CD4-positive, alpha-beta T cell (primary cell): ENCODE data around the gene ARHGAP25. TPM values are rescaled to one million over a fixed set of nuclear protein-coding genes. Genes with fewer than 3 reads are reported as not detected.
A peak's percentile ranks its signal among the peaks of the same experiment; 100 is the strongest.

Source experiments
- ATAC-seq: fragments of 200-7000 bp; cut with Tn5 transposase; one replicate; pipeline ENCODE4 v1.10.0; 2022; ENCODE audit warnings: mild to moderate bottlenecking; ENCODE audit not compliant: poor library complexity
- CTCF ChIA-PET: fragments of 350-600 bp; sonication (Branson Sonifier 250); formaldehyde crosslinking; loops from one replicate; lab custom pipeline; 2021; ENCODE audit warnings: antibody characterized with exemption, inconsistent platforms; lab: Charles Lee
- POLR2A ChIA-PET: fragments of 350-600 bp; sonication (Branson Sonifier 250); formaldehyde crosslinking; loops from one replicate; lab custom pipeline; 2021; ENCODE audit warnings: antibody characterized with exemption, inconsistent platforms; lab: Charles Lee
- DNase-seq, 14 experiments: peaks; one replicate each; pipeline ENCODE4 v3.0.0-alpha.2; 2013 to 2020; ENCODE audit warnings: mixed read lengths in 2 of 14
- H3K27ac ChIP-seq, 2 donors: one replicate each; pipeline versions ENCODE4 v1.5.1 to v1.7.0; 2013; ENCODE audit warnings: low read length in 2 of 2, low read depth in 1 of 2, mild to moderate bottlenecking in 1 of 2
- H3K27me3 ChIP-seq, 2 experiments: 1 replicate in 1 of 2; 2 replicates in 1 of 2; pipeline versions ENCODE4 v1.6.1 to v1.7.0; 2013; ENCODE audit warnings: low read length in 2 of 2, control low read depth in 1 of 2, mild to moderate bottlenecking in 1 of 2, moderate library complexity in 1 of 2; ENCODE audit not compliant: insufficient read depth in 2 of 2, control insufficient read depth in 1 of 2
- H3K36me3 ChIP-seq: one replicate; pipeline ENCODE4 v1.6.1; 2013; ENCODE audit warnings: low read length, control low read depth; ENCODE audit not compliant: insufficient read depth
- H3K4me1 ChIP-seq: one replicate; pipeline ENCODE4 v1.6.1; 2013; ENCODE audit warnings: low read length, control low read depth; ENCODE audit not compliant: insufficient read depth
- H3K4me3 ChIP-seq: one replicate; pipeline ENCODE4 v1.5.1; 2013; ENCODE audit warnings: mild to moderate bottlenecking, low read length, moderate library complexity
- H3K9me3 ChIP-seq, 2 experiments: 1 replicate in 1 of 2; 2 replicates in 1 of 2; pipeline versions ENCODE4 v1.6.1 to v1.7.0; 2013; ENCODE audit warnings: low read length in 2 of 2, mild to moderate bottlenecking in 2 of 2, control low read depth in 1 of 2, moderate library complexity in 1 of 2; ENCODE audit not compliant: control insufficient read depth in 1 of 2, insufficient read depth in 1 of 2
- H3K27ac Mint-ChIP-seq: one replicate; pipeline ENCODE4 v1.8.0; 2020; ENCODE audit warnings: mixed read lengths
- H3K27me3 Mint-ChIP-seq: one replicate; pipeline ENCODE4 v1.8.0; 2021; ENCODE audit warnings: mixed read lengths
- H3K36me3 Mint-ChIP-seq: one replicate; pipeline ENCODE4 v1.8.0; 2021; ENCODE audit warnings: low read depth, mixed read lengths
- H3K4me1 Mint-ChIP-seq: one replicate; pipeline ENCODE4 v1.8.0; 2021; ENCODE audit warnings: low read depth, mixed read lengths
- H3K4me3 Mint-ChIP-seq: one replicate; pipeline ENCODE4 v1.8.0; 2020; ENCODE audit warnings: mild to moderate bottlenecking, mixed read lengths
- H3K9me3 Mint-ChIP-seq: one replicate; pipeline ENCODE4 v1.8.0; 2020; ENCODE audit warnings: mixed read lengths
- CTCF ChIP-seq: fragments of 200-600 bp; IDR thresholded peaks from one replicate; pipeline ENCODE4 v1.8.0; 2022; ENCODE audit warnings: antibody characterized with exemption, mild to moderate bottlenecking
- intact Hi-C, 2 experiments: fragments of 100-400 bp; cut with DNase I in 1 of 2; cut with micrococcal nuclease in 1 of 2; formaldehyde crosslinking; loops; one replicate each; pipeline versions ENCODE4 v1.15.1 to v1.9.0; 2023 to 2025; cut with DNase I, micrococcal nuclease
- total RNA-seq, 174 experiments: library from RNA in 2 of 174; stranded (reverse) in 2 of 174; gene quantifications; one replicate each; pipeline ENCODE4 v1.2.3 and lab custom pipeline; 2021 to 2026

Gene ARHGAP25
- total RNA-seq, 2 experiments from 2014 or later = 39.3 to 41.8 TPM

DNA sequence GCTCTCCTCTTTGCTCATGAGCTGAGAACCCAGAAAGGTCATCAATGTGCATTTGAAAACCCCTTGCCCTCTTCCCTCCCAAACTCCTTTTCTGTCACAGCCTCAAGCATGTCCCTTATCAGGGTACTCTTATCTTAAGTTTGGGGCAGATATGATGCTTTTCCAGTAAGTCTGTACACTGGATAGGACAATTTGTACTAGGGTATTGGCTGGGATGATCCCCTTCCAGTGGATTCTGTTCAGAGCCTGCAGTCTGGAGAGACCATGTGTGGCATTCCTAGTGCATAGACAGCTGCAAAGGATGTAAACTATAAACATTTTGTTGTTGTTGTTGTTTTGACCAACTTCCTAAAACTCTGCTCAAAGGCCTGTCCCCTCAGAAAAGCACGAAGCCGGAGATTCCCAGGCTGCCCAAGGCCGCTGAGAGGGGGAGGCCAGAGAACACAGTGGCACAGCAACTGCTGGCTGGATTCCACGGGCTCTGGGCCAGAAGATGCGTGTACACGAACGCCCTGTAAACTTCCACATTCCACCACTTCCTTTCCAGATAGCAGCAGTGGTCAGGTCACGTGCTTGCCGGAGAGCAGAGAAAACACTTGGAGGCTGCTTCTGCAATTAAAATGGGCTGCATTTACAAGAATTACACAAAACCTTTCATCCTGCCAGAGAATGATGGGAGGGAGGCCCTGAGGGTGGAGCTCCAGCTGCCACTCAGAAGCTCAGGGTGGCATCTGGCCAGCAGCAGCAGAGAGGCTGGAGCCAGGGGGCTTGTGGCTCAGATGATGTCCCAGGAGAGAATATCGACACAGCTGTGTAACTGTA lies 94.5 kb downstream of the ARHGAP25 start:
- CTCF ChIA-PET = interaction anchor here (0.9 to 1.8 kb wide), 5 partner anchors 9 to 366 kb away, joined by 3 to 8 read pairs (median 4); partner anchors contain the start of gene ARHGAP25
- Histone ChIP-seq H3K4me1 (peaks cover 44% of the 10 kb centered on the region), H3K4me3 (no peak overlapping the region), H3K9me3 (no peaks in the 10 kb centered on the region), H3K36me3 (peaks cover 32% of the 10 kb centered on the region), H3K27ac (peak overlapping the region; percentile 69 to 70), H3K27me3 (no peaks in the 10 kb centered on the region)
- peak; percentile 86 for ATAC-seq
- Mint-ChIP-seq H3K27me3 (no peaks in the 10 kb centered on the region), H3K4me1 (peaks cover 74% of the 10 kb centered on the region), H3K9me3 (no peaks in the 10 kb centered on the region), H3K36me3 (peaks cover 44% of the 10 kb centered on the region), H3K27ac (peak overlapping the region; percentile 87), H3K4me3 (peak overlapping the region; percentile 68)
- TF ChIP-seq CTCF = no peak
- POLR2A ChIA-PET = interaction anchor here (0.9 to 3.7 kb wide), 19 partner anchors 8 to 362 kb away, joined by 3 to 24 read pairs (median 6); partner anchors contain the start of genes APLF and FBXO48
- intact Hi-C loops = loop anchor here in 1 of 2 experiments (2.0 kb wide), 1 partner anchor 80 kb away; no protein-coding TSS in a partner anchor
- peak; percentile 40 to 91 (median 64) for DNase-seq

DNA sequence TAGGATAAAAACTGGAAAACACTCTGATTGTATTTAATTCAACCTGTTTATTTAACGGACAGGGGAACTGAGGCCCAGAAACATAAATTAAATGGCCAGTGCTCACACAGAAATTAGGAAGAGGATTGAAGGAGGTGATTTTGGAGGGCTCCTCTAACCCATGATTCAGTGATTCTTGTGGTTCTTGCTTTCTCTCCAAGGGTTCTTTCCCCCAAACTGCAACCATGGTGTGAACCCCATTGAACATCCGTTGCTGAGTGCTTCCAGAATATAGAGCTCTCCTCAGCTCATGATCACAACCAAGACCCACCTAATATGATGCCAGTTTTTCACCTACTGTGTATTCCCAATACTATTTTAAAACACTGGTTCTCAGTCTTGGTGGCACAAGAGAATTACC lies 95.1 kb downstream of the ARHGAP25 start:
- H3K27ac ChIP-seq = peak overlapping the region; percentile 69 to 70
- peak in 3 of 14 experiments; percentile 38 to 54 (median 54) for DNase-seq
- peaks cover 38% of the 10 kb centered on the region for H3K36me3 Mint-ChIP-seq
- H3K9me3 ChIP-seq = no peaks in the 10 kb centered on the region
- H3K4me1 Mint-ChIP-seq = peaks cover 76% of the 10 kb centered on the region
- POLR2A ChIA-PET = interaction anchor here (0.9 to 3.7 kb wide), 17 partner anchors 8 to 362 kb away, joined by 3 to 24 read pairs (median 6); partner anchors contain the start of genes APLF and FBXO48
- H3K27me3 Mint-ChIP-seq = no peaks in the 10 kb centered on the region
- H3K27me3 ChIP-seq = no peaks in the 10 kb centered on the region
- no peak overlapping the region for H3K4me3 ChIP-seq
- CTCF ChIA-PET = interaction anchor here (0.9 to 1.8 kb wide), 5 partner anchors 9 to 366 kb away, joined by 3 to 8 read pairs (median 4); partner anchors contain the start of gene ARHGAP25
- TF ChIP-seq CTCF = no peak
- intact Hi-C loops = loop anchor here in 1 of 2 experiments (2.0 kb wide), 1 partner anchor 79 kb away; no protein-coding TSS in a partner anchor
- peak overlapping the region; percentile 68 for H3K4me3 Mint-ChIP-seq
- peaks cover 26% of the 10 kb centered on the region for H3K36me3 ChIP-seq
- peak overlapping the region; percentile 87 for H3K27ac Mint-ChIP-seq
- H3K9me3 Mint-ChIP-seq = no peaks in the 10 kb centered on the region
- no peak for ATAC-seq
- peaks cover 44% of the 10 kb centered on the region for H3K4me1 ChIP-seq

- Histone ChIP-seq H3K36me3 (peaks cover 6% of the 10 kb centered on the region), H3K4me3 (no peak overlapping the region), H3K27ac (peak overlapping the region in 1 of 2 donors; percentile 28), H3K27me3 (no peaks in the 10 kb centered on the region), H3K9me3 (no peaks in the 10 kb centered on the region), H3K4me1 (peaks cover 54% of the 10 kb centered on the region)
- Mint-ChIP-seq H3K27ac (peak overlapping the region; percentile 87), H3K4me1 (peaks cover 76% of the 10 kb centered on the region), H3K4me3 (peak overlapping the region; percentile 46), H3K9me3 (no peaks in the 10 kb centered on the region), H3K27me3 (no peaks in the 10 kb centered on the region), H3K36me3 (peaks cover 18% of the 10 kb centered on the region)
- intact Hi-C loops = no loop called here
- DNase-seq (peak in 2 of 14 experiments; percentile 18 to 23), ATAC-seq (no peak)
- POLR2A ChIA-PET = no interaction called here
- CTCF ChIA-PET = interaction anchor here (1.5 kb wide), 1 partner anchor 80 kb away, joined by 4 read pairs; no protein-coding TSS in a partner anchor
- no peak for TF ChIP-seq CTCF
Observed at GRCh38 chr2:68831686-68832232, 97.1 kb downstream of the ARHGAP25 start.
